ENCODE measurements around the gene DNAH1. TPM values are rescaled to one million over a fixed set of nuclear protein-coding genes. Genes with fewer than 3 reads are reported as not detected.
A peak's percentile ranks its signal among the peaks of the same experiment; 100 is the strongest.

The DNAH1 gene
- total and polyA plus RNA-seq, 10 donors, result 4.9 to 35.8 (median 24.6) TPM

DNA sequence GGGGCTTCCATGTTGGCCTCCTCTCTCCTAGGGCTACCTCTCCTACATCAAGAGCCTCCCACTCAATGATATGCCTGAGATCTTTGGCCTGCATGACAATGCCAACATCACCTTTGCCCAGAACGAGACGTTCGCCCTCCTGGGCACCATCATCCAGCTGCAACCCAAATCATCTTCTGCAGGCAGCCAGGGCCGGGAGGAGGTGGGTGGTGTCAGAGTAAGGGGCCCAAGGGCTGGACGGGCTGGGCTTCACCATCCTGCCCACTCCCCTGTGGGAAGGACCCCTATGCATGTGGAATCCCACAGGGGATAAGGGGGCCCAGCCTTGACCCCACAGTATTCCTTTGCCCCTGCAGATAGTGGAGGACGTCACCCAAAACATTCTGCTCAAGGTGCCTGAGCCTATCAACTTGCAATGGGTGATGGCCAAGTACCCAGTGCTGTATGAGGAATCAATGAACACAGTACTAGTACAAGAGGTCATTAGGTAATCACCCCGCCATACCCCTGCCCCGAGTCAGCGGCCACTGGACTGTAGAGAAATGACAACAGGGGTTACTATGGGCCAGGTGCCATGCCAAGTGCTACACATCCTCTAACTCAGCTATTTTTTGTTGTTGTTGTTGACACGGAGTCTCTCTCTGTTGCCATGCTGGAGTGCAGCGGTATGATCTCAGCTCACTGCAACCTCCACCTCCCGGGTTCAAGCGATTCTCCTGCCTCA lies 81.7 kb downstream of the DNAH1 start:
- no peaks in the 10 kb centered on the region for H3K9me3 ChIP-seq
- H3K4me1 ChIP-seq, result no peaks in the 10 kb centered on the region
- intact Hi-C loops (cut with DNase I; ENCODE audit: low total_unique reads), result no loop called here
- H3K27ac ChIP-seq, result no peak overlapping the region
- TF ChIP-seq, protein P1, sequence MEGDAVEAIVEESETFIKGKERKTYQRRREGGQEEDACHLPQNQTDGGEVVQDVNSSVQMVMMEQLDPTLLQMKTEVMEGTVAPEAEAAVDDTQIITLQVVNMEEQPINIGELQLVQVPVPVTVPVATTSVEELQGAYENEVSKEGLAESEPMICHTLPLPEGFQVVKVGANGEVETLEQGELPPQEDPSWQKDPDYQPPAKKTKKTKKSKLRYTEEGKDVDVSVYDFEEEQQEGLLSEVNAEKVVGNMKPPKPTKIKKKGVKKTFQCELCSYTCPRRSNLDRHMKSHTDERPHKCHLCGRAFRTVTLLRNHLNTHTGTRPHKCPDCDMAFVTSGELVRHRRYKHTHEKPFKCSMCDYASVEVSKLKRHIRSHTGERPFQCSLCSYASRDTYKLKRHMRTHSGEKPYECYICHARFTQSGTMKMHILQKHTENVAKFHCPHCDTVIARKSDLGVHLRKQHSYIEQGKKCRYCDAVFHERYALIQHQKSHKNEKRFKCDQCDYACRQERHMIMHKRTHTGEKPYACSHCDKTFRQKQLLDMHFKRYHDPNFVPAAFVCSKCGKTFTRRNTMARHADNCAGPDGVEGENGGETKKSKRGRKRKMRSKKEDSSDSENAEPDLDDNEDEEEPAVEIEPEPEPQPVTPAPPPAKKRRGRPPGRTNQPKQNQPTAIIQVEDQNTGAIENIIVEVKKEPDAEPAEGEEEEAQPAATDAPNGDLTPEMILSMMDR (IDR thresholded peaks at IDR 0.05 in 8 of 11, conservative IDR thresholded peaks at IDR 0.05 in 3 of 11), result no peak
- no peak for TF ChIP-seq POLR2A (IDR thresholded peaks at IDR 0.05)
- no peak for TF ChIP-seq POLR2AphosphoS5 (IDR thresholded peaks at IDR 0.05)
- peak; percentile 58 for DNase-seq
- H3K27me3 ChIP-seq (replicated peaks in 1 of 7), result no peaks in the 10 kb centered on the region
- H3K36me3 ChIP-seq, result peaks cover 0 to 95% (median 42%) of the 10 kb centered on the region in 6 donors
- H3K4me3 ChIP-seq, result no peak overlapping the region
- WGBS, 5 donors, result 89 to 93% (median 91%) methylated on average over 11 to 13 of the region's 13 CpGs

- Histone ChIP-seq H3K4me3 (no peak overlapping the region), H3K36me3 (peaks cover 0 to 95% (median 42%) of the 10 kb centered on the region in 6 donors), H3K27me3 (replicated peaks in 1 of 7) (no peaks in the 10 kb centered on the region), H3K27ac (no peak overlapping the region), H3K9me3 (no peaks in the 10 kb centered on the region), H3K4me1 (peaks cover 0 to 2% (median 0%) of the 10 kb centered on the region in 6 donors)
- peak; percentile 43 for DNase-seq
- intact Hi-C loops (cut with DNase I; ENCODE audit: low total_unique reads), result no loop called here
- 91 to 96% (median 93%) methylated on average over 5 of the region's 5 CpGs for WGBS, 5 donors
- TF ChIP-seq, protein P1 (IDR thresholded peaks at IDR 0.05 in 8 of 11, conservative IDR thresholded peaks at IDR 0.05 in 3 of 11), result no peak
- TF ChIP-seq POLR2AphosphoS5 (IDR thresholded peaks at IDR 0.05) (peak in 2 of 3 donors; percentile 19 to 52), POLR2A (IDR thresholded peaks at IDR 0.05) (no peak)
Observed at GRCh38 chr3:52398670-52399081, 82.6 kb downstream of the DNAH1 start.

- Histone ChIP-seq H3K9me3 (no peaks in the 10 kb centered on the region), H3K27me3 (replicated peaks in 1 of 7) (no peaks in the 10 kb centered on the region), H3K36me3 (peaks cover 0 to 95% (median 42%) of the 10 kb centered on the region in 6 donors), H3K27ac (no peak overlapping the region), H3K4me3 (no peak overlapping the region), H3K4me1 (peaks cover 0 to 6% (median 0%) of the 10 kb centered on the region in 6 donors)
- intact Hi-C loops (cut with DNase I; ENCODE audit: low total_unique reads), result no loop called here
- peak; percentile 58 for DNase-seq
- TF ChIP-seq, protein P1 (IDR thresholded peaks at IDR 0.05 in 8 of 11, conservative IDR thresholded peaks at IDR 0.05 in 3 of 11), result no peak
- peak in 1 of 3 donors; percentile 41 for TF ChIP-seq POLR2AphosphoS5 (IDR thresholded peaks at IDR 0.05)
- TF ChIP-seq POLR2A (IDR thresholded peaks at IDR 0.05), result no peak
- 83 to 94% (median 93%) methylated on average over 3 to 4 of the region's 4 CpGs for WGBS, 5 donors
Observed at GRCh38 chr3:52399131-52399530, 83.0 kb downstream of the DNAH1 start.

GRCh38 chr3:52399593-52399992 lies 83.5 kb downstream of the DNAH1 start:
- peaks cover 0 to 95% (median 45%) of the 10 kb centered on the region in 6 donors for H3K36me3 ChIP-seq
- 83 to 98% (median 96%) methylated on average over 1 to 6 of the region's 6 CpGs; no CpG with 5 or more reads in 1 of the 5 donors for WGBS, 5 donors
- peaks cover 0 to 11% (median 0%) of the 10 kb centered on the region in 6 donors for H3K4me1 ChIP-seq
- H3K9me3 ChIP-seq, result no peaks in the 10 kb centered on the region
- DNase-seq, result peak; percentile 71
- peak in 2 of 3 donors; percentile 3 to 11 for TF ChIP-seq POLR2AphosphoS5 (IDR thresholded peaks at IDR 0.05)
- no peak for TF ChIP-seq POLR2A (IDR thresholded peaks at IDR 0.05)
- TF ChIP-seq, protein P1 (IDR thresholded peaks at IDR 0.05 in 8 of 11, conservative IDR thresholded peaks at IDR 0.05 in 3 of 11), result no peak
- intact Hi-C loops (cut with DNase I; ENCODE audit: low total_unique reads), result no loop called here
- H3K4me3 ChIP-seq, result no peak overlapping the region
- no peak overlapping the region for H3K27ac ChIP-seq
- no peaks in the 10 kb centered on the region for H3K27me3 ChIP-seq (replicated peaks in 1 of 7)
